DOHH2 (cell line): ENCODE data around the gene ERCC3.

ENCODE experiments used
- CTCF ChIP-seq: fragments of 200-600 bp; sonication (generic); IDR thresholded peaks from one replicate; pipeline ENCODE4 v1.5.1; 2014; ENCODE audit warnings: antibody characterized with exemption, mild to moderate bottlenecking, low read depth, low read length; ENCODE audit not compliant: poor library complexity, severe bottlenecking
- EZH2phosphoT487 ChIP-seq: fragments of 200-600 bp; sonication (generic); IDR thresholded peaks from 2 replicates; pipeline ENCODE4 v1.6.1; 2017; ENCODE audit warnings: borderline replicate concordance, mild to moderate bottlenecking, antibody characterized with exemption, low read length, moderate library complexity, mixed read lengths

- TF ChIP-seq CTCF (no peak), EZH2phosphoT487 (no peak)
Measured at GRCh38 chr2:127218812-127219170, 75.2 kb downstream of the ERCC3 start.
